HCT116 (cell line): ENCODE results near the gene MRAS.

Source experiments
- CEBPB ChIP-seq: IDR thresholded peaks from 2 replicates; pipeline ENCODE4 v1.6.1; 2012; ENCODE audit warnings: low read depth
- EGR1 ChIP-seq: IDR thresholded peaks from 2 replicates; pipeline ENCODE4 v1.6.1; 2012; ENCODE audit warnings: low read depth
- RAD21 ChIP-seq: IDR thresholded peaks from 2 replicates; pipeline ENCODE4 v1.6.1; 2012; ENCODE audit warnings: low read depth, mild to moderate bottlenecking
- SIN3A ChIP-seq: IDR thresholded peaks from 2 replicates; pipeline ENCODE4 v1.6.1; 2012; ENCODE audit warnings: low read depth
- TF ChIP-seq, protein P1 (sequence below), 3 experiments: fragments of 200-600 bp in 1 of 3; sonication (generic) in 1 of 3; IDR thresholded peaks in 2 of 3; conservative IDR thresholded peaks in 1 of 3; 2 replicates each; pipeline ENCODE4 v1.5.1; 2012 to 2017; ENCODE audit warnings: low read depth in 2 of 3, low read length in 2 of 3, antibody characterized with exemption in 1 of 3, borderline replicate concordance in 1 of 3, control low read depth in 1 of 3, mild to moderate bottlenecking in 1 of 3, mixed read lengths in 1 of 3, mixed run types in 1 of 3, moderate library complexity in 1 of 3; ENCODE audit not compliant: insufficient read depth in 1 of 3

DNA sequence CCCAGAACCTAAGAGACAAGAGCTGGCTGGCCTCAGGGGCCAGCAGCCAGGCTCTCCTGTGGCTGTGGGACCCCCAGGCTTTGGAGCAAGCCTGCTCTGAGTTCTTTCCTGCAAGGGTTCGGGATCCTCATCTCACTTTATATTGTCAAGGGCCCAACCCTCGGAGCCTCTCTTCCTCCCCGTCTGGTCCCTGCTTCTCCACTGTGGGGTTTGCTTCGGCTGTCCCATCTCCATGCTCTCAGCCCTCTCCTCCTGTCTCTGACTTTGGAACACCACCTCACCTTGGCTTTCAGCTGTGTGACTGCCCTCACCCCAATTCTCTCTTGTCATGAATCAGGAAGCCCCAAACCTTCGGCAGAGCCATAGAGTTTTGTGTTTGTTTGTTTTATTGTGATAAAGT lies 30.0 kb downstream of the MRAS start:
- TF ChIP-seq RAD21 (no peak), CEBPB (no peak), SIN3A (no peak), EGR1 (no peak)
- TF ChIP-seq, protein P1, sequence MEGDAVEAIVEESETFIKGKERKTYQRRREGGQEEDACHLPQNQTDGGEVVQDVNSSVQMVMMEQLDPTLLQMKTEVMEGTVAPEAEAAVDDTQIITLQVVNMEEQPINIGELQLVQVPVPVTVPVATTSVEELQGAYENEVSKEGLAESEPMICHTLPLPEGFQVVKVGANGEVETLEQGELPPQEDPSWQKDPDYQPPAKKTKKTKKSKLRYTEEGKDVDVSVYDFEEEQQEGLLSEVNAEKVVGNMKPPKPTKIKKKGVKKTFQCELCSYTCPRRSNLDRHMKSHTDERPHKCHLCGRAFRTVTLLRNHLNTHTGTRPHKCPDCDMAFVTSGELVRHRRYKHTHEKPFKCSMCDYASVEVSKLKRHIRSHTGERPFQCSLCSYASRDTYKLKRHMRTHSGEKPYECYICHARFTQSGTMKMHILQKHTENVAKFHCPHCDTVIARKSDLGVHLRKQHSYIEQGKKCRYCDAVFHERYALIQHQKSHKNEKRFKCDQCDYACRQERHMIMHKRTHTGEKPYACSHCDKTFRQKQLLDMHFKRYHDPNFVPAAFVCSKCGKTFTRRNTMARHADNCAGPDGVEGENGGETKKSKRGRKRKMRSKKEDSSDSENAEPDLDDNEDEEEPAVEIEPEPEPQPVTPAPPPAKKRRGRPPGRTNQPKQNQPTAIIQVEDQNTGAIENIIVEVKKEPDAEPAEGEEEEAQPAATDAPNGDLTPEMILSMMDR (IDR thresholded peaks at IDR 0.05 in 2 of 3, conservative IDR thresholded peaks at IDR 0.05 in 1 of 3; ENCODE audit: borderline replicate concordance in 1 of 3, insufficient read depth in 1 of 3, low read depth in 2 of 3, low read length in 2 of 3), result no peak
